ENCODE data around the gene TPM1. TPM values are rescaled to one million over a fixed set of nuclear protein-coding genes. Genes with fewer than 3 reads are reported as not detected.
A peak's percentile ranks its signal among the peaks of the same experiment; 100 is the strongest.

Gene TPM1
- total RNA-seq, 1 experiment from 2014 or later: 421 TPM

DNA sequence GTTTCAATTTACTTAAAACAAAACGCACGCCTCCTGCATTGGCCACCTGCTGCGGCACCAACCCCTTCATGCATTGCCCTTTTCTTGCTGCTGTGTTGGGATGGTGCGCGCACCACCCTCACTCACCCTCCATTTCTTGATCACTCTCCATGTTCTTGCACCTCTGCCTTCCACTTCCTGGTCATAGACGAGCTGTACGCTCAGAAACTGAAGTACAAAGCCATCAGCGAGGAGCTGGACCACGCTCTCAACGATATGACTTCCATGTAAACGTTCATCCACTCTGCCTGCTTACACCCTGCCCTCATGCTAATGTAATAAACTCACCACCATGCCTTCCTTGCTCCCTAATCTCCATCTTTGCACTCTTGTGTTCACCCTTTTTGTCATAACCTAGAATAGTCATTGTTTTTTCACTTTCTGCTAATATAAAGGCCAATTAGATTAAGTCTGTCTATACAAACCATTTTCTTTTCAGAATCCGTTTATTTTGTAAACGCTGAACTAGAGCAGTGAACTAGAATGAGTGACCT is 21.4 kb downstream of the TPM1 start:
- no peaks in the 10 kb centered on the region for H3K9me3 Mint-ChIP-seq
- ChIA-PET CTCF (no interaction called here), POLR2A (no interaction called here)
- no peak for ATAC-seq
- peaks cover 94% of the 10 kb centered on the region for H3K36me3 Mint-ChIP-seq
- peak overlapping the region; percentile 53 for H3K27ac Mint-ChIP-seq
- no peak for DNase-seq (ENCODE audit: low spot score)
- H3K4me3 Mint-ChIP-seq: no peak overlapping the region
- H3K27me3 Mint-ChIP-seq (ENCODE audit: low read depth): no peaks in the 10 kb centered on the region
- TF ChIP-seq SP1 (CRISPR knock-in tag; conservative IDR thresholded peaks at IDR 0.05): no peak
- no peak for TF ChIP-seq ESRRA (CRISPR knock-in tag; IDR thresholded peaks at IDR 0.05; ENCODE audit: borderline replicate concordance)
- TF ChIP-seq, protein P1, sequence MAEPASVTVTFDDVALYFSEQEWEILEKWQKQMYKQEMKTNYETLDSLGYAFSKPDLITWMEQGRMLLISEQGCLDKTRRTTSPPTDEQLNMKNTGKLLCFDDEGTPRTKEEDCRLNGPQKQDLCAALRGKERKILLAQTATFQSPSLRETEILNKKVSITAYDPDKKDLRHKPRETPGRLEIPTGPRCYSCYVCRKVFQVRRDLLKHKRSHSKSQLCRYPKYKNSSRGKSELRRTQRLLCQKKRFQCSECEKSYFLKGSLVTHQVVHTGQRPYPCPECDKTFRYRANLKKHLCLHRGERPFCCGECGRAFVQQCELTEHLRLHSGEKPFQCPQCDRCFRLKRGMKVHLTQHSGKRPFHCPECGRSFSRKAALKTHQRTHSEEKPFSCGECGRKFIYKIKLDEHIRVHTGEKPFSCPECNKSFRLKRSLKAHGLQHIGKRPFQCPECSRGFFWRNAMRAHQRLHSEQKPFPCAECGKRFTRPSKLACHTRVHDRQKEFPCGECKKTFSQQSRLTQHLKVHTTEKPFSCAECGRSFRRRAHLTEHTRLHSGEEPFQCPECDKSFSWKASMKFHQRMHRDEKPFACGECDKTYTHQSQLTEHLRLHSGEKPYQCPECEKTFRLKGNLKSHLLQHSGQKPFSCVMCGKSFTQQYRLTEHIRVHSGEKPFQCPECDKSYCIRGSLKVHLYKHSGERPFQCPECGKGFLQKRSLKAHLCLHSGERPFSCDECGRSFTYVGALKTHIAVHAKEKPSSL (CRISPR knock-in tag; conservative IDR thresholded peaks at IDR 0.05): no peak
- TF ChIP-seq GTF2I (CRISPR knock-in tag; conservative IDR thresholded peaks at IDR 0.05): no peak
- TF ChIP-seq, protein P2, sequence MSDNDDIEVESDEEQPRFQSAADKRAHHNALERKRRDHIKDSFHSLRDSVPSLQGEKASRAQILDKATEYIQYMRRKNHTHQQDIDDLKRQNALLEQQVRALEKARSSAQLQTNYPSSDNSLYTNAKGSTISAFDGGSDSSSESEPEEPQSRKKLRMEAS (CRISPR knock-in tag; IDR thresholded peaks at IDR 0.05): no peak
- no peak for TF ChIP-seq ZNF396 (CRISPR knock-in tag; IDR thresholded peaks at IDR 0.05; ENCODE audit: borderline replicate concordance)
- TF ChIP-seq TEAD4 (CRISPR knock-in tag; IDR thresholded peaks at IDR 0.05): no peak
- no peak for TF ChIP-seq NFYB (CRISPR knock-in tag; conservative IDR thresholded peaks at IDR 0.05; ENCODE audit: low read depth)
- TF ChIP-seq, protein P3, sequence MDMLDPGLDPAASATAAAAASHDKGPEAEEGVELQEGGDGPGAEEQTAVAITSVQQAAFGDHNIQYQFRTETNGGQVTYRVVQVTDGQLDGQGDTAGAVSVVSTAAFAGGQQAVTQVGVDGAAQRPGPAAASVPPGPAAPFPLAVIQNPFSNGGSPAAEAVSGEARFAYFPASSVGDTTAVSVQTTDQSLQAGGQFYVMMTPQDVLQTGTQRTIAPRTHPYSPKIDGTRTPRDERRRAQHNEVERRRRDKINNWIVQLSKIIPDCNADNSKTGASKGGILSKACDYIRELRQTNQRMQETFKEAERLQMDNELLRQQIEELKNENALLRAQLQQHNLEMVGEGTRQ (CRISPR knock-in tag; IDR thresholded peaks at IDR 0.05): no peak
- TF ChIP-seq ZNF263 (CRISPR knock-in tag; IDR thresholded peaks at IDR 0.05; ENCODE audit: low read depth): no peak
- no peak for TF ChIP-seq GRHL2 (CRISPR knock-in tag; IDR thresholded peaks at IDR 0.05; ENCODE audit: insufficient replicate concordance, severe bottlenecking)
- H3K4me1 Mint-ChIP-seq: 0 out of 2 replicates have a peak, but pooled peaks cover 7% of the 10 kb centered on the region

DNA sequence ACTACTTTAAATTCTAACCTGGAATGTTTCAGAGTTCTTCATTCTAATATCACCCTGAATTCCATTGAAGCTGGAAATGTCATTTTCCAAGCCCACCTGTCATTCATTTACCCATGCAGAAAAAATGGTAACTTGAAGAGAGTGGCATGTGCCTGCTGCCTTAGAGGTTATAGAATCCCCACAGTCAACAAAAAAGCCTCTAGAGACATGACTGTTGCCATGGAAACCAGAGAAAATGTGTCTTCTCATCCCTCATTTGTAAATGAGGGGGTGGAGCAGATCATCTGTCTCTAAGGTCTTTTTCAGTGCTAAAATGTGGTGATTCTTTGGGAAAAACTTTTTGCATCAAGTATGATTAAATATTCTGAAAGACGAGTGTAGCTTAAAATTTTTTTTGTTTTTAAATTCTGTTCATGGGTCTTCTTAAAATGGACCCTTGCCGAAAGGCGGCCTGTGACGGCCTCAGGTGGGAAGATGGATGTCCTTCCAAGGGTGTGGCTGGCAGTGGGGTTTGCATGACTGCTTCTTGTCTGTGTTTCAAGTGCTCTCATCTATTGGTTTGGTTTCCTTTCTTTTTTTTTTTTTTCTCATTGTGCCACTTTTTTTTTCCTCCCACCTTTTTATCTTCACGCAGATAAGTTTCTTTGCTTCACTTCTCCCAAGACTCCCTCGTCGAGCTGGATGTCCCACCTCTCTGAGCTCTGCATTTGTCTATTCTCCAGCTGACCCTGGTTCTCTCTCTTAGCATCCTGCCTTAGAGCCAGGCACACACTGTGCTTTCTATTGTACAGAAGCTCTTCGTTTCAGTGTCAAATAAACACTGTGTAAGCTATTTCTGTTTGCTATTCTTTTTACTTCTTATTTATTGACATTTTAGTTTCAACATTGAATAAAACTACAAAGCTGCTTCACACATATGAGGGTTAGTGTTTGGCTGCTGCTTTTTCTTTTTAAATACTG is 23.0 kb downstream of the TPM1 start:
- Mint-ChIP-seq H3K9me3 (no peaks in the 10 kb centered on the region), H3K36me3 (peaks cover 84% of the 10 kb centered on the region), H3K4me1 (peaks cover 11% of the 10 kb centered on the region), H3K27me3 (ENCODE audit: low read depth) (no peaks in the 10 kb centered on the region), H3K27ac (peak overlapping the region; percentile 42; the same call in 1 of the 2 replicates), H3K4me3 (no peak overlapping the region)
- no peak for TF ChIP-seq NFYB (CRISPR knock-in tag; conservative IDR thresholded peaks at IDR 0.05; ENCODE audit: low read depth)
- TF ChIP-seq ZBTB21 (CRISPR knock-in tag; IDR thresholded peaks at IDR 0.05; ENCODE audit: borderline replicate concordance): no peak
- TF ChIP-seq EMX1 (CRISPR knock-in tag; IDR thresholded peaks at IDR 0.05): no peak
- CTCF ChIA-PET: interaction anchor here (1.3 to 2.0 kb wide), 2 partner anchors 17 to 28 kb away, joined by 4 to 10 read pairs; no protein-coding TSS in a partner anchor
- POLR2A ChIA-PET: interaction anchor here (0.7 to 1.4 kb wide), 5 partner anchors 9 to 212 kb away, joined by 3 to 5 read pairs (median 3); partner anchors contain the start of genes APH1B and TPM1
- DNase-seq (ENCODE audit: low spot score): no peak
- ATAC-seq: no peak

DNA sequence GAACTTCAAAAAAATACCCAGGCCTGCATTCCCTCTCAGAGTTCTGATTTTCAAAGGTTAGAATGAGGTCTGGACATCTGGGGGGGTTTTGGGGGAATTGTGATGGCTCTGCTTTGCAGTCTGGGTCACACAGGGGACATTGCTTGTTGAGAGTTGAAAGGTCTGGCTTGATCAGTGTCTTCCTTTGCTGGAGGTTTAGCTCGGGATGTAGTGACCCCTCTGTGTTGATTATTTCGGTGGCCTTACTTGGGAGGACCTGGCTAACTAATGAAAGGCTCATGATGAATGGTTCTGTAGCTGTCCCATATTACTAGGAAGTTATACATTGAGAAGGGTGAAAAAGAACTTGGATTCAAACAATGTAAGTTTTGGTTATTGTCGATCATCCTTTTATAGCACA is 23.7 kb downstream of the TPM1 start:
- Mint-ChIP-seq H3K4me3 (no peak overlapping the region), H3K27me3 (ENCODE audit: low read depth) (no peaks in the 10 kb centered on the region), H3K4me1 (peaks cover 17% of the 10 kb centered on the region), H3K27ac (no peak overlapping the region; the same call in 1 of the 2 replicates), H3K9me3 (no peaks in the 10 kb centered on the region), H3K36me3 (peaks cover 84% of the 10 kb centered on the region)
- ATAC-seq (no peak), DNase-seq (ENCODE audit: low spot score) (no peak)
- ChIA-PET CTCF (interaction anchor here (1.1 to 2.0 kb wide), 3 partner anchors 18 to 27 kb away, joined by 4 to 10 read pairs (median 4); no protein-coding TSS in a partner anchor), POLR2A (interaction anchor here (0.7 to 1.4 kb wide), 4 partner anchors 10 to 211 kb away, joined by 3 to 5 read pairs (median 4); partner anchors contain the start of genes APH1B and TPM1)
- TF ChIP-seq, protein P4, sequence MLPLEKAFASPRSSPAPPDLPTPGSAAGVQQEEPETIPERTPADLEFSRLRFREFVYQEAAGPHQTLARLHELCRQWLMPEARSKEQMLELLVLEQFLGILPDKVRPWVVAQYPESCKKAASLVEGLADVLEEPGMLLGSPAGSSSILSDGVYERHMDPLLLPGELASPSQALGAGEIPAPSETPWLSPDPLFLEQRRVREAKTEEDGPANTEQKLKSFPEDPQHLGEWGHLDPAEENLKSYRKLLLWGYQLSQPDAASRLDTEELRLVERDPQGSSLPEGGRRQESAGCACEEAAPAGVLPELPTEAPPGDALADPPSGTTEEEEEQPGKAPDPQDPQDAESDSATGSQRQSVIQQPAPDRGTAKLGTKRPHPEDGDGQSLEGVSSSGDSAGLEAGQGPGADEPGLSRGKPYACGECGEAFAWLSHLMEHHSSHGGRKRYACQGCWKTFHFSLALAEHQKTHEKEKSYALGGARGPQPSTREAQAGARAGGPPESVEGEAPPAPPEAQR (CRISPR knock-in tag; IDR thresholded peaks at IDR 0.05): no peak
- TF ChIP-seq RORB (CRISPR knock-in tag; IDR thresholded peaks at IDR 0.05): no peak
- TF ChIP-seq SMAD3 (CRISPR knock-in tag; IDR thresholded peaks at IDR 0.05; ENCODE audit: borderline replicate concordance): no peak
- no peak for TF ChIP-seq ZNF219 (CRISPR knock-in tag; IDR thresholded peaks at IDR 0.05; ENCODE audit: borderline replicate concordance)
- TF ChIP-seq, protein P5, sequence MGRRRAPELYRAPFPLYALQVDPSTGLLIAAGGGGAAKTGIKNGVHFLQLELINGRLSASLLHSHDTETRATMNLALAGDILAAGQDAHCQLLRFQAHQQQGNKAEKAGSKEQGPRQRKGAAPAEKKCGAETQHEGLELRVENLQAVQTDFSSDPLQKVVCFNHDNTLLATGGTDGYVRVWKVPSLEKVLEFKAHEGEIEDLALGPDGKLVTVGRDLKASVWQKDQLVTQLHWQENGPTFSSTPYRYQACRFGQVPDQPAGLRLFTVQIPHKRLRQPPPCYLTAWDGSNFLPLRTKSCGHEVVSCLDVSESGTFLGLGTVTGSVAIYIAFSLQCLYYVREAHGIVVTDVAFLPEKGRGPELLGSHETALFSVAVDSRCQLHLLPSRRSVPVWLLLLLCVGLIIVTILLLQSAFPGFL (CRISPR knock-in tag; IDR thresholded peaks at IDR 0.05; ENCODE audit: borderline replicate concordance): no peak
- TF ChIP-seq JUN (CRISPR knock-in tag; IDR thresholded peaks at IDR 0.05): no peak
- TF ChIP-seq, protein P6, sequence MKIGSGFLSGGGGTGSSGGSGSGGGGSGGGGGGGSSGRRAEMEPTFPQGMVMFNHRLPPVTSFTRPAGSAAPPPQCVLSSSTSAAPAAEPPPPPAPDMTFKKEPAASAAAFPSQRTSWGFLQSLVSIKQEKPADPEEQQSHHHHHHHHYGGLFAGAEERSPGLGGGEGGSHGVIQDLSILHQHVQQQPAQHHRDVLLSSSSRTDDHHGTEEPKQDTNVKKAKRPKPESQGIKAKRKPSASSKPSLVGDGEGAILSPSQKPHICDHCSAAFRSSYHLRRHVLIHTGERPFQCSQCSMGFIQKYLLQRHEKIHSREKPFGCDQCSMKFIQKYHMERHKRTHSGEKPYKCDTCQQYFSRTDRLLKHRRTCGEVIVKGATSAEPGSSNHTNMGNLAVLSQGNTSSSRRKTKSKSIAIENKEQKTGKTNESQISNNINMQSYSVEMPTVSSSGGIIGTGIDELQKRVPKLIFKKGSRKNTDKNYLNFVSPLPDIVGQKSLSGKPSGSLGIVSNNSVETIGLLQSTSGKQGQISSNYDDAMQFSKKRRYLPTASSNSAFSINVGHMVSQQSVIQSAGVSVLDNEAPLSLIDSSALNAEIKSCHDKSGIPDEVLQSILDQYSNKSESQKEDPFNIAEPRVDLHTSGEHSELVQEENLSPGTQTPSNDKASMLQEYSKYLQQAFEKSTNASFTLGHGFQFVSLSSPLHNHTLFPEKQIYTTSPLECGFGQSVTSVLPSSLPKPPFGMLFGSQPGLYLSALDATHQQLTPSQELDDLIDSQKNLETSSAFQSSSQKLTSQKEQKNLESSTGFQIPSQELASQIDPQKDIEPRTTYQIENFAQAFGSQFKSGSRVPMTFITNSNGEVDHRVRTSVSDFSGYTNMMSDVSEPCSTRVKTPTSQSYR (CRISPR knock-in tag; IDR thresholded peaks at IDR 0.05): no peak
- no peak for TF ChIP-seq NFYB (CRISPR knock-in tag; conservative IDR thresholded peaks at IDR 0.05; ENCODE audit: low read depth)
- TF ChIP-seq FOXP1 (CRISPR knock-in tag; IDR thresholded peaks at IDR 0.05; ENCODE audit: borderline replicate concordance): no peak
